GM21381 (cell line): ENCODE measurements around the gene CDYL2.

ENCODE experiments used
- ATAC-seq: cut with Tn5 transposase; IDR thresholded peaks from one replicate; pipeline ENCODE4 v1.9.1; 2021; ENCODE audit warnings: mild to moderate bottlenecking, moderate library complexity; ENCODE audit not compliant: unreplicated experiment

Gene CDYL2

GRCh38 chr16:80631581-80631980 is 172.8 kb downstream of the CDYL2 start:
- no peak for ATAC-seq

GRCh38 chr16:80628254-80628653 is 176.1 kb downstream of the CDYL2 start:
- no peak for ATAC-seq

GRCh38 chr16:80627108-80627507 is 177.3 kb downstream of the CDYL2 start:
- peak; percentile 73 for ATAC-seq

GRCh38 chr16:80623376-80623775 is 181.0 kb downstream of the CDYL2 start:
- ATAC-seq: no peak

GRCh38 chr16:80622007-80622406 is 182.4 kb downstream of the CDYL2 start:
- no peak for ATAC-seq

- ATAC-seq: no peak
Observed at GRCh38 chr16:80620736-80621605, 183.4 kb downstream of the CDYL2 start.

- ATAC-seq: no peak
Observed at GRCh38 chr16:80619824-80620223, 184.6 kb downstream of the CDYL2 start.

- no peak for ATAC-seq
Observed at GRCh38 chr16:80618862-80619648, 185.3 kb downstream of the CDYL2 start.

- ATAC-seq: no peak
Observed at GRCh38 chr16:80616362-80616761, 188.0 kb downstream of the CDYL2 start.

- no peak for ATAC-seq
Observed at GRCh38 chr16:80615735-80616134, 188.7 kb downstream of the CDYL2 start.

GRCh38 chr16:80614908-80615671 is 189.3 kb downstream of the CDYL2 start:
- no peak for ATAC-seq

GRCh38 chr16:80612461-80613017 is 191.9 kb downstream of the CDYL2 start:
- no peak for ATAC-seq

- no peak for ATAC-seq
Observed at GRCh38 chr16:80611930-80612327, 192.5 kb downstream of the CDYL2 start.

- no peak for ATAC-seq
Observed at GRCh38 chr16:80611171-80611929, 193.0 kb downstream of the CDYL2 start.

GRCh38 chr16:80610481-80611156 is 193.8 kb downstream of the CDYL2 start:
- no peak for ATAC-seq

- no peak for ATAC-seq
Observed at GRCh38 chr16:80608946-80609345, 195.5 kb downstream of the CDYL2 start.

GRCh38 chr16:80607204-80607603 is 197.2 kb downstream of the CDYL2 start:
- ATAC-seq: no peak

GRCh38 chr16:80606221-80606766 is 198.1 kb downstream of the CDYL2 start:
- no peak for ATAC-seq

- no peak for ATAC-seq
Observed at GRCh38 chr16:80604600-80605355, 199.6 kb downstream of the CDYL2 start.
